Parathyroid adenoma (tissue), 2 donors: ENCODE measurements around the gene PKNOX2.

ENCODE experiments used
- H2AFZ ChIP-seq: fragments of 300-600 bp; sonication (generic); one replicate; pipeline ENCODE4 v1.7.0; 2017; ENCODE audit warnings: antibody characterized with exemption, mild to moderate bottlenecking
- H3K27ac ChIP-seq: fragments of 300-600 bp; sonication (generic); one replicate; pipeline ENCODE4 v1.7.0; 2017
- H3K27me3 ChIP-seq: fragments of 300-600 bp; sonication (generic); one replicate; pipeline ENCODE4 v1.7.0; 2017; ENCODE audit warnings: low read length; ENCODE audit not compliant: control insufficient read depth, insufficient read depth
- H3K36me3 ChIP-seq: fragments of 300-600 bp; sonication (generic); one replicate; pipeline ENCODE4 v1.7.0; 2017; ENCODE audit warnings: low read length; ENCODE audit not compliant: control insufficient read depth, insufficient read depth
- H3K4me1 ChIP-seq: fragments of 300-600 bp; sonication (generic); one replicate; pipeline ENCODE4 v1.7.0; 2017; ENCODE audit warnings: control low read depth
- H3K4me2 ChIP-seq: fragments of 300-600 bp; sonication (generic); one replicate; pipeline ENCODE4 v1.7.0; 2017; ENCODE audit warnings: low read length
- H3K4me3 ChIP-seq: fragments of 300-600 bp; sonication (generic); one replicate; pipeline ENCODE4 v1.7.0; 2017; ENCODE audit warnings: low read depth, low read length
- H3K79me2 ChIP-seq: fragments of 300-600 bp; sonication (generic); one replicate; pipeline ENCODE4 v1.7.0; 2017; ENCODE audit warnings: control low read depth
- H3K9ac ChIP-seq: fragments of 300-600 bp; sonication (generic); one replicate; pipeline ENCODE4 v1.7.0; 2017; ENCODE audit warnings: mild to moderate bottlenecking
- H3K9me3 ChIP-seq: fragments of 300-600 bp; sonication (generic); one replicate; pipeline ENCODE4 v1.7.0; 2017; ENCODE audit warnings: low read length; ENCODE audit not compliant: control insufficient read depth
- TF ChIP-seq, protein P1 (sequence below): fragments of 300-600 bp; sonication (generic); IDR thresholded peaks from one replicate; pipeline ENCODE4 v1.7.0; 2017; ENCODE audit warnings: antibody characterized with exemption, mild to moderate bottlenecking
- donor health status: primary hyperparathyroidism.

The PKNOX2 gene

DNA sequence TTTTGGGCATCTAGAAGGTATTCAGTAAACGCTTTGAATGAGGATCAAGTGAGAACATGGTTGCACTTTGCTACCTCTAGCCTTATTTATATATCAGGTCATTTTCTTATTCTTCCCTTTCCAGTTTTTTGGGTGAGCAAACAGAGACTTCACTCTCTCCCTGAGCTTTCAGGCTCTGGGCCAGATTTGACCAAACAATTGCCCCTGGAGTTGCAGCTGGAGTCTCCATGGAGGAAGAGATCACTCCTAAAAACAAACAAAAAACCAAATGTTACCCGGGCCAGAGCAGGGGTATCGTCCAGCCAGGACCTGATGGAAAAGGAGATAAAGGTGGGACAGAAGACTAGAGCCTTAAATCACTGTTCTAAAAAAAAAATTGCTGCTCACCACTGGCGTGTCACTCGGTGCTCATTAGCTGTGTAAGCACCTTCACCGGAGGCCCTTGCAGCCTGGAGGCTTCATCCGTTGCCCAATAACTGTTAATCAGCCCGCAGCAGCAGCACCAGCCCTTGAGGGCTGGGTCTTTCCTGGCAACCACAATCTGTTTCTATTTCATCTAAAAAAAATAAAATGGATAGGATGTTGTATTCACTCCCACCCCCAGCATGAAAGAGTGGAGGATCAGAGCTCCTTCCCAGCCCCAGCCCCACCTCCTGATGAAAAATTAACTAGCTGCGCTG, 125.0 kb downstream of the PKNOX2 start:
- Histone ChIP-seq H3K4me1 (no peaks in the 10 kb centered on the region), H3K4me3 (no peak overlapping the region), H3K9ac (no peak overlapping the region), H3K4me2 (no peak overlapping the region), H3K27me3 (no peaks in the 10 kb centered on the region), H2AFZ (no peak overlapping the region), H3K36me3 (no peaks in the 10 kb centered on the region), H3K9me3 (no peaks in the 10 kb centered on the region), H3K27ac (no peak overlapping the region), H3K79me2 (no peaks in the 10 kb centered on the region)
- TF ChIP-seq, protein P1, sequence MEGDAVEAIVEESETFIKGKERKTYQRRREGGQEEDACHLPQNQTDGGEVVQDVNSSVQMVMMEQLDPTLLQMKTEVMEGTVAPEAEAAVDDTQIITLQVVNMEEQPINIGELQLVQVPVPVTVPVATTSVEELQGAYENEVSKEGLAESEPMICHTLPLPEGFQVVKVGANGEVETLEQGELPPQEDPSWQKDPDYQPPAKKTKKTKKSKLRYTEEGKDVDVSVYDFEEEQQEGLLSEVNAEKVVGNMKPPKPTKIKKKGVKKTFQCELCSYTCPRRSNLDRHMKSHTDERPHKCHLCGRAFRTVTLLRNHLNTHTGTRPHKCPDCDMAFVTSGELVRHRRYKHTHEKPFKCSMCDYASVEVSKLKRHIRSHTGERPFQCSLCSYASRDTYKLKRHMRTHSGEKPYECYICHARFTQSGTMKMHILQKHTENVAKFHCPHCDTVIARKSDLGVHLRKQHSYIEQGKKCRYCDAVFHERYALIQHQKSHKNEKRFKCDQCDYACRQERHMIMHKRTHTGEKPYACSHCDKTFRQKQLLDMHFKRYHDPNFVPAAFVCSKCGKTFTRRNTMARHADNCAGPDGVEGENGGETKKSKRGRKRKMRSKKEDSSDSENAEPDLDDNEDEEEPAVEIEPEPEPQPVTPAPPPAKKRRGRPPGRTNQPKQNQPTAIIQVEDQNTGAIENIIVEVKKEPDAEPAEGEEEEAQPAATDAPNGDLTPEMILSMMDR: no peak

GRCh38 chr11:125290263-125290662, 125.7 kb downstream of the PKNOX2 start:
- no peak overlapping the region for H3K4me3 ChIP-seq
- no peak overlapping the region for H3K27ac ChIP-seq
- H3K27me3 ChIP-seq: no peaks in the 10 kb centered on the region
- no peaks in the 10 kb centered on the region for H3K4me1 ChIP-seq
- H2AFZ ChIP-seq: no peak overlapping the region
- no peak overlapping the region for H3K9ac ChIP-seq
- H3K4me2 ChIP-seq: no peak overlapping the region
- no peaks in the 10 kb centered on the region for H3K79me2 ChIP-seq
- no peaks in the 10 kb centered on the region for H3K36me3 ChIP-seq
- no peaks in the 10 kb centered on the region for H3K9me3 ChIP-seq
- TF ChIP-seq, protein P1: no peak

GRCh38 chr11:125292100-125292499, 127.5 kb downstream of the PKNOX2 start:
- Histone ChIP-seq H3K4me1 (no peaks in the 10 kb centered on the region), H3K36me3 (no peaks in the 10 kb centered on the region), H3K79me2 (no peaks in the 10 kb centered on the region), H3K4me3 (no peak overlapping the region), H3K4me2 (no peak overlapping the region), H3K9me3 (no peaks in the 10 kb centered on the region), H2AFZ (no peak overlapping the region), H3K27ac (no peak overlapping the region), H3K27me3 (no peaks in the 10 kb centered on the region), H3K9ac (no peak overlapping the region)
- TF ChIP-seq, protein P1: no peak

- TF ChIP-seq, protein P1: no peak
- no peak overlapping the region for H3K4me3 ChIP-seq
Measured at GRCh38 chr11:125293596-125293995, 129.0 kb downstream of the PKNOX2 start.

GRCh38 chr11:125295931-125296330, 131.4 kb downstream of the PKNOX2 start:
- Histone ChIP-seq H3K4me2 (no peak overlapping the region), H3K27me3 (no peaks in the 10 kb centered on the region), H3K79me2 (no peaks in the 10 kb centered on the region), H3K4me3 (no peak overlapping the region), H3K9me3 (no peaks in the 10 kb centered on the region), H3K4me1 (peaks cover 1% of the 10 kb centered on the region), H2AFZ (no peak overlapping the region), H3K36me3 (no peaks in the 10 kb centered on the region), H3K27ac (no peak overlapping the region), H3K9ac (no peak overlapping the region)
- TF ChIP-seq, protein P1: no peak

More at GRCh38 chr11:125293596-125293995, 129.0 kb downstream of the PKNOX2 start:
- Histone ChIP-seq H3K79me2 (no peaks in the 10 kb centered on the region), H3K4me1 (no peaks in the 10 kb centered on the region), H2AFZ (no peak overlapping the region), H3K27ac (no peak overlapping the region), H3K27me3 (no peaks in the 10 kb centered on the region), H3K9ac (no peak overlapping the region), H3K4me2 (no peak overlapping the region), H3K36me3 (no peaks in the 10 kb centered on the region), H3K9me3 (no peaks in the 10 kb centered on the region)
